ENCODE results near the gene SENP6.

DNA sequence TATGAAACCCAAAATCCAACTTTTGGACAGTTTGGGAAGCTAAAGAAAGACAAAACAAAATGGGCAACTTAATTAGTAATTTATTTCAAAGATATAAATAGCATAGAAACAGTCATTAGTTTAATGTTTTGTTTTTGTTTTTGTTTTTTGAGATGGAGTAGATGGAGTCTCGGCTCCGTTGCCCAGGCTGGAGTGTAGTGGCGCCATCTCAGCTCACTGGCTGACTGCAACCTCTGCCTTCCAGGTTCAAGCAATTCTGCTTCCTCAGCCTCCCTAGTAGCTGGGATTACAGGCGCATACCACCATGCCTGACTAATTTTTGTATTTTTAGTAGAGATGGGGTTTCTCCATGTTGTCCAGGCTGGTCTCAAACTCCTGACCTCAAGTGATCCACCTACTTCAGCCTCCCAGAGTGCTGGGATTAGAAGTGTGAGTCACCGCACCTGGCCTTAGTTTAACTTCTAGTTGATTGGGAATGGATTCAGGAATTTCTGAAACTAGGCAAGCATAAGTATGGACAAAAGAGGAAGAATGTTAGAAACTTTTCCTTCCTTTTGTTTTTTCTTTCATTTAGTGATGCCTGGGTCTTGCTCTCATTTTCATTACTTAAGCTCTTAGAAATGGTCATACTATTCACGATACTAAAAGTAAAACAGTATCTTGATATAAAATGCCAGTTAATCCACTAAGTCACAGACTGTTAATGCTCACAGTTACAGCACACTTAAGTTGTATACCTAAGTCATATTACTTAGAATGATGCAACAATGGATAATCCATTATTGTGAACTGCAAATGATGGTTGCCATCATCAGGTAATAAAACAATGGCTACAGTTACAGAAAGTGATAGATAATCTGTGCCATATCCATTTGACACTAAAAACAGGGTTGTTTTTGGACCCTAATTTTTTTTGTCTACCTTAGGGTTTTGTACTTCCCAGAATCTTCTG, 8.2 kb downstream of the SENP6 start:
- TF ChIP-seq, protein P1, sequence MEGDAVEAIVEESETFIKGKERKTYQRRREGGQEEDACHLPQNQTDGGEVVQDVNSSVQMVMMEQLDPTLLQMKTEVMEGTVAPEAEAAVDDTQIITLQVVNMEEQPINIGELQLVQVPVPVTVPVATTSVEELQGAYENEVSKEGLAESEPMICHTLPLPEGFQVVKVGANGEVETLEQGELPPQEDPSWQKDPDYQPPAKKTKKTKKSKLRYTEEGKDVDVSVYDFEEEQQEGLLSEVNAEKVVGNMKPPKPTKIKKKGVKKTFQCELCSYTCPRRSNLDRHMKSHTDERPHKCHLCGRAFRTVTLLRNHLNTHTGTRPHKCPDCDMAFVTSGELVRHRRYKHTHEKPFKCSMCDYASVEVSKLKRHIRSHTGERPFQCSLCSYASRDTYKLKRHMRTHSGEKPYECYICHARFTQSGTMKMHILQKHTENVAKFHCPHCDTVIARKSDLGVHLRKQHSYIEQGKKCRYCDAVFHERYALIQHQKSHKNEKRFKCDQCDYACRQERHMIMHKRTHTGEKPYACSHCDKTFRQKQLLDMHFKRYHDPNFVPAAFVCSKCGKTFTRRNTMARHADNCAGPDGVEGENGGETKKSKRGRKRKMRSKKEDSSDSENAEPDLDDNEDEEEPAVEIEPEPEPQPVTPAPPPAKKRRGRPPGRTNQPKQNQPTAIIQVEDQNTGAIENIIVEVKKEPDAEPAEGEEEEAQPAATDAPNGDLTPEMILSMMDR (IDR thresholded peaks at IDR 0.05), result no peak
- no peak for TF ChIP-seq EZH2 (IDR thresholded peaks at IDR 0.05; ENCODE audit: borderline replicate concordance, insufficient read depth, low read depth, low read length, poor library complexity, severe bottlenecking)

All from B cell (primary cell).